ENCODE measurements around the gene GDPGP1. TPM values are rescaled to one million over a fixed set of nuclear protein-coding genes. Genes with fewer than 3 reads are reported as not detected.
A peak's percentile ranks its signal among the peaks of the same experiment; 100 is the strongest.

The GDPGP1 gene
- total RNA-seq, 4 donors from 2014 or later, result 8.3 to 24.0 (median 19.6) TPM

GRCh38 chr15:90212221-90213098, 21.5 kb upstream of the GDPGP1 start:
- Histone ChIP-seq H3K27ac (peak overlapping the region; percentile 78 to 99 (median 90)), H3K4me3 (peak overlapping the region in 1 of 4 donors; percentile 20), H3K9me3 (no peaks in the 10 kb centered on the region), H3K27me3 (no peaks in the 10 kb centered on the region), H3K36me3 (peaks cover 0 to 26% (median 0%) of the 10 kb centered on the region in 3 donors), H3K4me1 (peaks cover 13 to 60% (median 22%) of the 10 kb centered on the region in 4 donors)
- TF ChIP-seq CTCF (IDR thresholded peaks at IDR 0.05) (no peak), POLR2A (IDR thresholded peaks at IDR 0.05) (no peak)
- DNase-seq, result no peak

- Histone ChIP-seq H3K27ac (peak overlapping the region; percentile 78 to 99 (median 90)), H3K9me3 (no peaks in the 10 kb centered on the region), H3K4me1 (peaks cover 13 to 60% (median 23%) of the 10 kb centered on the region in 4 donors), H3K4me3 (no peak overlapping the region), H3K27me3 (no peaks in the 10 kb centered on the region), H3K36me3 (peaks cover 0 to 31% (median 0%) of the 10 kb centered on the region in 3 donors)
- peak in 2 of 3 donors; percentile 74 to 76 for DNase-seq
- TF ChIP-seq CTCF (IDR thresholded peaks at IDR 0.05) (no peak), POLR2A (IDR thresholded peaks at IDR 0.05) (peak in 1 of 2 donors; percentile 48)
Observed at GRCh38 chr15:90213122-90213817, 20.7 kb upstream of the GDPGP1 start.

- H3K4me3 ChIP-seq, result no peak overlapping the region
- H3K36me3 ChIP-seq, result peaks cover 0 to 34% (median 0%) of the 10 kb centered on the region in 3 donors
- H3K9me3 ChIP-seq, result no peaks in the 10 kb centered on the region
- TF ChIP-seq CTCF (IDR thresholded peaks at IDR 0.05) (no peak), POLR2A (IDR thresholded peaks at IDR 0.05) (no peak)
- peak overlapping the region; percentile 78 to 99 (median 90) for H3K27ac ChIP-seq
- DNase-seq, result peak in 2 of 3 donors; percentile 89
- H3K27me3 ChIP-seq, result no peaks in the 10 kb centered on the region
- H3K4me1 ChIP-seq, result peaks cover 13 to 60% (median 23%) of the 10 kb centered on the region in 4 donors
Observed at GRCh38 chr15:90213818-90214204, 20.2 kb upstream of the GDPGP1 start.

- peak in 2 of 3 donors; percentile 70 to 73 for DNase-seq
- Histone ChIP-seq H3K27ac (peak overlapping the region; percentile 78 to 99 (median 90)), H3K27me3 (no peaks in the 10 kb centered on the region), H3K9me3 (no peaks in the 10 kb centered on the region), H3K4me3 (no peak overlapping the region), H3K36me3 (peaks cover 0 to 26% (median 0%) of the 10 kb centered on the region in 3 donors), H3K4me1 (peaks cover 13 to 54% (median 23%) of the 10 kb centered on the region in 4 donors)
- TF ChIP-seq POLR2A (IDR thresholded peaks at IDR 0.05), result no peak
- peak in 4 of 6 experiments; percentile 16 to 45 (median 40) for TF ChIP-seq CTCF (IDR thresholded peaks at IDR 0.05)
Observed at GRCh38 chr15:90214553-90215196, 19.3 kb upstream of the GDPGP1 start.

GRCh38 chr15:90217671-90218394, 16.2 kb upstream of the GDPGP1 start:
- no peak for DNase-seq
- peaks cover 0 to 37% (median 0%) of the 10 kb centered on the region in 3 donors for H3K36me3 ChIP-seq
- no peak overlapping the region for H3K4me3 ChIP-seq
- H3K4me1 ChIP-seq, result peaks cover 0 to 30% (median 9%) of the 10 kb centered on the region in 4 donors
- H3K27ac ChIP-seq, result no peak overlapping the region
- H3K9me3 ChIP-seq, result no peaks in the 10 kb centered on the region
- TF ChIP-seq POLR2A (IDR thresholded peaks at IDR 0.05), result no peak
- TF ChIP-seq CTCF (IDR thresholded peaks at IDR 0.05), result no peak
- H3K27me3 ChIP-seq, result no peaks in the 10 kb centered on the region
